NCI-H2029 (cell line): Measurements from ENCODE around the gene AGRP.

Source experiments
- DNase-seq: peaks from one replicate; lab custom pipeline; 2025; lab: John Stamatoyannopoulos, UW

Gene AGRP

DNA sequence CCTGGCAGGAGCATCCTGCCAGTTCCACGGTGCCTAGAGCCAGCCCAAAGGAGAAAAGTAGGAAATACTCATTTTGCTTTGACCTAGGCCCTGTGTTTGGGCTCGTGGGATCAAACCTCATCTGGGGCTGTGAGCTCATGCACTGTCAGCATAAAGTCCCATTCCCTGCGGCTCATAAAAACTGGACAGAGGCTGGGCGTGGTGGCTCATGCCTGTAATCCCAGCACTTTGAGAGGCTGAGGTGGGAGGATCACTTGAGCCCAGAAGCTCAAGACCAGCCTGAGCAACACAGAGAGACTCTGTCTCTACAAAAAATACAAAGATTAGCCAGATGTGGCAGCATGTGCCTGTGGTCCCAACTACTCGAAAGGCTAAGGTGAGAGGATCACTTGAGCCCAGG lies 20.3 kb downstream of the AGRP start:
- no peak for DNase-seq

DNA sequence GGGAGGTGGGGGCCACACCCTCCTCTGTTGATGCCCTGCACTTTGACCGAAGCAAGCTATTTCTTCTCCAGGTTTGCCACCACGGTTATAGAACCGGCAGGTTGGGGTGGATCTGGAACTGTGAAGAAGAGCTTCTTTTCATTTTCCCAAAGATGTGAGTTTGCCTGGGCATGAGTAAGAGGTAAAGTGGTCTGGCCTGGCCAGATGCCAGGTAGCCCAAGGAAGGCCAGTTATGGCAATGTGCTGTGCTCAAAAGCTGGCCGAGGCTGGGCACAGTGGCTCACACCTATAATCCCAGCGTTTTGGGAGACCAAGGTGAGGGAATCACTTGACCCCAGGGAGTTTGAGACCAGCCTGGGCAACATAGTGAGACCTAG lies 21.1 kb downstream of the AGRP start:
- no peak for DNase-seq

DNA sequence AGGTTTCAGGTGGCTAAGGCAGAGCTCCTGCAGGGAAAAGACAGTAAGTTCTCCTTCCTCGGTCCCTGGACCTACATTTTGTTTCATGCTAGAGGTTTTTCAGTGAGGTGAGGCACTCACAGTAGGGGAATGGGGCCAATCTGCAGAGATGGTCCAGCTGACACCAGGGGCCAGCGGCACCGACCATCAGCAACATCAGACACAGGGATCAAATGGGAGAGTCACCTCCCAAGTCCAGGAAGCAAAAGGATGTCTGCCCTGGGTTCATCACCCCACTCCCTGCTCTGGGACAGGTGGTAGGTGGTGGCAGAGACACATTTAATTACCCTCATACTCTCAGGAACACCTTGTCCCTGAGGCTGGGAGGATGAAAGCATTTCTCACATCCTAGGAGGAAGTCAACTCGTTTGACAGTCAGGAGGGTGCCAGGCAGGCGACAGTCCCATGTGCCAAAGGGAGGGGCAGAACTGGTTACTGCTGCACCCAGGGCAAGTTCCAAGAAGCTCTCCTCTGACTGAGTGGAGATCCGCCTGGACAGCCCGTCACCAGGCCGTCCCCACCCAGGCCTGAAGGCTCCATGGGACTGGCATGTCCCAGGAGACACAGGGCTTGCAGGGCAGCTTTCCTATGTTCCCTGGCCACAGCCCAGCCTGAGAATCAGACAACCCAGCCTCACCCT lies 21.6 kb downstream of the AGRP start:
- DNase-seq, result no peak

DNA sequence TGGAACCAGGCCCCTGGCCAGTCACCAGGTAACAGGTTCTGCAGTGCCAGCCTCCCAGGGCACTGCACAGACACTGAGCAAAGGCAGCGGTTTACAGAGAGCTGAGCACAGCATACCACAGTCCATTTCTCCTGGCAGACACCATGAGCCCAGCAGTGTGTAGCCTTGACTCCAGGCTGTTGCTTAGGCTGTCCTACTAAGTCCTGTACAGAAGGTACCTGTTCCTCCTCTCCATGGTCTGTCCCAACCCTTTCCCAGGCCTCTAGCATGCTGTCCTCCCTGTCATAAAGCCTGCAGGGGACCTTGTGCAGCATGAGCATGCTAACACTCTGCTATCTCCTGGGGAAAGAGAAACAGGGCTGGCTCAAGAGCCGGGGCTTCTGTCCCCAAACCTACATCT lies 22.4 kb downstream of the AGRP start:
- DNase-seq, result no peak

- no peak for DNase-seq
Observed at GRCh38 chr16:67460168-67460567, 23.2 kb downstream of the AGRP start.

DNA sequence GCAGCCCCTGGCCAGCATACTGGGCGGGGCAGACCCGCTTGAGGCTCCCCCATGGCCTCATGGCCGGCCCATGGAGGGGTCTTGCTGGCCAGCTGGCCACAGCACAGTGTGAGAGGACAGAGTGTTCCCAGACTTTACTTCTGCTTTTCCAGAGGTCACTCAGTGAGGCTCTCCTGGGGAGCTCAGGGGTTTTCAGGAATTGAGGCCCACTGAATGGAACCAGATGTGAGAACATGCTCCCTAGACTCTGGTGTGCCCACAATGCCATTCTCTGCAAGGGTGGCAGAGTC lies 23.5 kb downstream of the AGRP start:
- no peak for DNase-seq

DNA sequence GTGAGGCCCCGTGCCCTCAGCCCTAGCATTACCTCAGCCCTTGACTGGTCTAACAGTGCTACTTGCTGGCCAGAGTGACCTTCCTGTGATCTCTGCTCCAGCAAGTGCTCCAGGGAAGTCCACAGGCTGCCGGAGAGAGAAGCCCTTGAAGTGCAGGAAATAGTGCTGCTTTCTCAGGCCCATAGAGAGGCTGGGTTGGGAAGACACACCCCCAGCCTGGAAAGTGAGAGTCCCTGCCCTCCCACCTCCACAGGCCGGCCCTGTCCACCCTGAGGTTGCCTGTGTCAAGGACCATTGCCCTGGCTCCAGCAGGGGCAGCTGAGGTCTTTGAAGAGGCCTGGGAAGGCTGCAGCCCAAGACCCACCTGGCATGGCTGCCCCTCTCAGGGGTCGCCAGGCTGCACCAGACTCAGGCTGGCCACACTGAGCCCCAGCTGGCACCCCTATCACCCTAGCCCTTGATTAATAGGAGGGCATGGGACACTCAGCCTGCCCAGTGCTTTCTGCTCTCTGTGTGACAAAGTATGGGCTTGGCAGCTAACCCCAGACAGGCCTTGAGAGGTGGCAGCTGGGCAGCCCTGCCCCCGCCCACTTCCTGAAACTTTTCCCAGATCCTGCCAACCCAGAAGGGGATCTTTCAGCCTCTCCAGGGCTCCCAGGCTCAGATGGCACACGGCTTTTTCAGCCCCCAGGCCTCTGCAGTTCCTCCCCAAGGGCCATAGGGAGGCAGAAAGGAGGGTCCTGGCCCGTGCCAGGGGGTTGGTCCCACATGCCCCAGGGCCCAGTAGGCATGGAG lies 24.1 kb downstream of the AGRP start:
- DNase-seq, result peak; percentile 28

DNA sequence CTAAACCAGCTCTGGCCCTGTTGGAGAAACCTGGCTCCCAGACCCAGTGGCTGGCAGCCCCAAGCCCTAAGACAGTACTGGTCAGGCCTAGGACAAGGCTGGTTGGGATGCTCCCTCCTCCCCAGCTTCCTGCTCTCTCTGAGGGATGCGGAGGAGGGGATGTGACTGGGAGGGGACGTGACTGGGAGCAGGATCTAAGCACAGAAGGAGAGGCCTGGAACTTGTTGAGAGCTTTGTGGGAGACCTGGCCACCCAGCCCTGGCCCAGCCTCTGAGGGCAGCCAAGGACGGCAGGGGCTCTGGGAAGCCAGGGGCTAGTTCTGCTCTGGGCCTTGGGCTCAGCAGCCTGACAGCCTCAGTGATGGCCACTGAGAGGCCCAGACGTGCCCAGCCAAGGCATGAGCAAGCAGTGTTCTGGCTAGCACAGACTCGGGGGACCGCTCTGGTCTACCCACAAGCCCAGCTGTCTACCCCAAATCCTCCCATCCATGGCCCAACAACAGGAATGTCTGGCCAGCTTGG lies 25.2 kb downstream of the AGRP start:
- DNase-seq, result no peak

- DNase-seq, result no peak
Observed at GRCh38 chr16:67457611-67458010, 25.7 kb downstream of the AGRP start.

GRCh38 chr16:67456391-67457081 lies 26.8 kb downstream of the AGRP start:
- peak; percentile 51 for DNase-seq

DNA sequence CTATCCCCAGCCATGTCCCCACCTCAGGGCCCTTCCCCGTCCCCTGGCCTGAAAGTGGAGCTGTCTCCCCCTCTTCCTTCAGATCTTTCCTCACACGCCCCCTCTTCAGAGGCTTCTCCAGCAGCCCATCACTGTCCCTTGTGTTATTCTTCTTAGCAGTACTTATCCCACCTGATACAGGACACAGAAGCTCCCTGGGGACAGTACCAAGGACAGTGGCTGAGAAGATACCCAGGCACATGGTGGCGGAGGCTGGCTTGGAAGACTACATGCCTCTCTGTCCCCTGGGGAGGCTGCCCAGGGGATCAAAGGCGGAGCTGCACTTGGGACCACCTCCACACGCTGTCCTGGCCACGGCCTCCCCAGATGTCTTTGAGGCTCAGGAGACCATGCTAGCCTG lies 28.5 kb downstream of the AGRP start:
- no peak for DNase-seq

- no peak for DNase-seq
Observed at GRCh38 chr16:67454104-67454503, 29.2 kb downstream of the AGRP start.

GRCh38 chr16:67451704-67452435 lies 31.5 kb downstream of the AGRP start:
- peak; percentile 71 for DNase-seq

- DNase-seq, result peak; percentile 57
Observed at GRCh38 chr16:67451061-67451703, 32.2 kb downstream of the AGRP start.

GRCh38 chr16:67449739-67450138 lies 33.6 kb downstream of the AGRP start:
- no peak for DNase-seq

GRCh38 chr16:67449336-67449735 lies 34.0 kb downstream of the AGRP start:
- peak; percentile 89 for DNase-seq

GRCh38 chr16:67448580-67448979 lies 34.8 kb downstream of the AGRP start:
- DNase-seq, result no peak

- DNase-seq, result no peak
Observed at GRCh38 chr16:67447508-67448076, 35.8 kb downstream of the AGRP start.

DNA sequence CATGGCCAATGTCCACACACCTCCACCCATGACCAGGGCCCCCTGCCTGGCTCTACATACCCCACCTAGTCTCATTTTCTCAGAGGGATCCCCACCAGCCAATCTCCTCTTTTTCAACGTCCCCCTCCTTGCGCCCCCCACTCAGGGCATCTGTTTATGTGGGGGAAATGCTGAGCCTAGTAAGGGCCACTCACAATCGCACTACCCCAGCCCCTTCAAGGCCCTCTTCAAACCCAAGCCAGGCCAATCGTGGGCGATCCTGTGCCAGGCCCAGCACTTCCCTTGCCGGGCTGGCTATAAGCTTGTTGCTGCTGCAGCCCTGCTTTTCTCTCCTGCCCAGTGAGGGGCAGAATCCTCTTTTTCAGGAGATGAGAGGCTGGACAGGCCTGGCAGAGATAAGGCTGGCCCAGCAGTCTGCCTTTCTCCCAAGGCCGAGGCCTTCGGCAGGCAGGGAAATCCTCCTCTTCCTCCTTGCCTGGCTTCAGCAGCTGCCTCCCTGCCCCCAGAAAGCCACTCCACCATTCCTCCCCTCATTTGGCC lies 36.3 kb downstream of the AGRP start:
- DNase-seq, result no peak

GRCh38 chr16:67445913-67446907 lies 37.1 kb downstream of the AGRP start:
- DNase-seq, result no peak
